Endothelial cell of umbilical vein (primary cell): ENCODE results near the gene SLC25A41. TPM values are rescaled to one million over a fixed set of nuclear protein-coding genes. Genes with fewer than 3 reads are reported as not detected.

ENCODE experiments used
- BruUV-seq: library from RNA; stranded (reverse); fragments of 400-500 nt; replicated peaks from 2 replicates; lab custom pipeline; 2021; lab: Mats Ljungman, UMichigan
- CTCF ChIA-PET: fragments of 300-600, 350-600 bp; sonication (Branson Sonifier 250); formaldehyde crosslinking; loops from one replicate; lab custom pipeline; 2021; ENCODE audit warnings: antibody characterized with exemption, inconsistent platforms; lab: Charles Lee
- POLR2A ChIA-PET: fragments of 300-600, 350-600 bp; sonication (Branson Sonifier 250); formaldehyde crosslinking; loops from one replicate; lab custom pipeline; 2021; ENCODE audit warnings: antibody characterized with exemption, inconsistent platforms; lab: Charles Lee
- DNase-seq: peaks from one replicate; pipeline ENCODE4 v3.0.0-alpha.2; 2011; ENCODE audit warnings: low read depth, low spot score
- FAIRE-seq: peaks from 2 replicates; lab custom pipeline; 2011; peaks lifted over from hg19 to GRCh38; lab: Jason Lieb, UNC
- H2AFZ ChIP-seq: 2 replicates; pipeline ENCODE4 v1.6.0; 2012; ENCODE audit warnings: low read depth, low read length, control low read depth, inconsistent platforms
- H3K27ac ChIP-seq: 2 replicates; pipeline ENCODE4 v1.5.1; 2011; ENCODE audit warnings: low read depth, mild to moderate bottlenecking, control low read depth, low read length, moderate library complexity; ENCODE audit not compliant: insufficient read depth
- H3K27me3 ChIP-seq, 2 experiments: 2 replicates each; pipeline versions ENCODE4 v1.6.0 to v1.6.1; 2011; ENCODE audit warnings: low read length in 2 of 2, mixed read lengths in 1 of 2; ENCODE audit not compliant: control insufficient read depth in 2 of 2, insufficient read depth in 2 of 2
- H3K36me3 ChIP-seq, 2 experiments: 2 replicates in 1 of 2; 3 replicates in 1 of 2; pipeline ENCODE4 v1.5.1; 2011; ENCODE audit warnings: low read length in 2 of 2, mild to moderate bottlenecking in 1 of 2, moderate library complexity in 1 of 2; ENCODE audit not compliant: control insufficient read depth in 2 of 2, insufficient read depth in 2 of 2; ENCODE audit errors: extremely low read depth in 1 of 2
- H3K4me1 ChIP-seq: 3 replicates; pipeline ENCODE4 v1.5.1; 2011; ENCODE audit warnings: mild to moderate bottlenecking, low read length; ENCODE audit not compliant: control insufficient read depth, insufficient read depth; ENCODE audit errors: extremely low read depth
- H3K4me2 ChIP-seq: 2 replicates; pipeline ENCODE4 v1.6.1; 2011; ENCODE audit warnings: low read length, control low read depth, mixed read lengths; ENCODE audit not compliant: insufficient read depth
- H3K4me3 ChIP-seq, 3 experiments: fragments of 200-600 bp in 1 of 3; sonication (generic), shearing (Covaris generic) in 1 of 3; replicated peaks in 1 of 3; 2 replicates each; pipeline ENCODE4 v1.5.1; 2011 to 2016; ENCODE audit warnings: control low read depth in 3 of 3, low read length in 3 of 3, mild to moderate bottlenecking in 2 of 3, inconsistent platforms in 1 of 3, low read depth in 1 of 3, moderate library complexity in 1 of 3; ENCODE audit not compliant: insufficient read depth in 1 of 3
- H3K79me2 ChIP-seq: 2 replicates; pipeline ENCODE4 v1.6.0; 2012; ENCODE audit warnings: low read length, inconsistent platforms; ENCODE audit not compliant: control insufficient read depth, insufficient read depth
- H3K9ac ChIP-seq: replicated peaks from 2 replicates; pipeline ENCODE3; 2011; ENCODE audit warnings: low read length, control low read depth; ENCODE audit not compliant: insufficient read depth; ENCODE audit errors: extremely low read depth
- H3K9me1 ChIP-seq: replicated peaks from 3 replicates; pipeline ENCODE4 v1.6.0; 2011; ENCODE audit warnings: mild to moderate bottlenecking, low read length; ENCODE audit not compliant: control insufficient read depth, insufficient read depth; ENCODE audit errors: extremely low read depth
- H3K9me3 ChIP-seq: replicated peaks from 2 replicates; pipeline ENCODE4 v1.5.1; 2012; ENCODE audit warnings: low read length, inconsistent platforms; ENCODE audit not compliant: control insufficient read depth, insufficient read depth
- H4K20me1 ChIP-seq: replicated peaks from 2 replicates; pipeline ENCODE3; 2011; ENCODE audit warnings: mild to moderate bottlenecking, low read length; ENCODE audit not compliant: control insufficient read depth, insufficient read depth; ENCODE audit errors: extremely low read depth
- EZH2 ChIP-seq: IDR thresholded peaks from 2 replicates; pipeline ENCODE4 v1.6.1; 2012; ENCODE audit warnings: borderline replicate concordance, low read depth, mild to moderate bottlenecking, moderate library complexity, low read length, inconsistent platforms; ENCODE audit not compliant: severe bottlenecking
- FOS ChIP-seq: IDR thresholded peaks from 2 replicates; pipeline ENCODE4 v1.6.1; 2011; ENCODE audit warnings: mild to moderate bottlenecking, low read length, moderate library complexity, borderline replicate concordance; ENCODE audit not compliant: insufficient read depth
- GATA2 ChIP-seq: IDR thresholded peaks from 2 replicates; pipeline ENCODE4 v1.7.0; 2011; ENCODE audit warnings: low read depth, mild to moderate bottlenecking, moderate library complexity, mixed read lengths, low read length; ENCODE audit not compliant: insufficient read length, insufficient read depth
- JUN ChIP-seq: IDR thresholded peaks from 2 replicates; pipeline ENCODE4 v1.6.1; 2011; ENCODE audit warnings: borderline replicate concordance, low read depth; ENCODE audit not compliant: insufficient read length, insufficient read depth
- MYC ChIP-seq: IDR thresholded peaks from one replicate; pipeline ENCODE4 v1.6.1; 2011; ENCODE audit warnings: mild to moderate bottlenecking, low read depth, low read length
- POLR2A ChIP-seq: IDR thresholded peaks from 2 replicates; pipeline ENCODE4 v1.6.1; 2012; ENCODE audit warnings: low read depth, mild to moderate bottlenecking, control low read depth, low read length
- POLR2AphosphoS5 ChIP-seq: IDR thresholded peaks from 2 replicates; pipeline ENCODE4 v1.6.1; 2012; ENCODE audit warnings: low read depth, mild to moderate bottlenecking, control low read depth, low read length, moderate library complexity; ENCODE audit not compliant: insufficient read depth
- dilution Hi-C: fragments of 300-500 bp; cut with MboI; formaldehyde crosslinking; loops from one replicate; pipeline ENCODE4 v1.15.0; 2019; ENCODE audit warnings: low sequenced_read_pairs; ENCODE audit not compliant: extremely low pct_ligation_motif_present
- intact Hi-C: fragments of 100-400 bp; cut with micrococcal nuclease; formaldehyde crosslinking; loops from one replicate; pipeline ENCODE4 v1.10.0; 2022
- polyA plus RNA-seq, 4 experiments: library from polyadenylated mRNA; depleted of rRNA in 3 of 4; stranded (reverse) in 3 of 4; unstranded in 1 of 4; fragments of >200 nt; gene quantifications; 2 replicates each; pipeline versions ENCODE4 v1.2.1 to v1.2.3, GENCODE V29; 2011 to 2012; ENCODE audit warnings: missing spikeins in 1 of 4
- total RNA-seq: library from RNA; stranded (reverse); gene quantifications from 2 replicates; pipeline ENCODE4 v1.2.3, GENCODE V29; 2021
- TF ChIP-seq, protein P1 (sequence below): IDR thresholded peaks from 2 replicates; pipeline ENCODE4 v1.6.1; 2011; ENCODE audit not compliant: insufficient read depth, insufficient read length
- TF ChIP-seq, protein P2 (sequence below), 2 donors: IDR thresholded peaks; 1 replicate in 1 of 2; 2 replicates in 1 of 2; pipeline ENCODE4 v1.5.1; 2011; ENCODE audit warnings: low read length in 2 of 2, mild to moderate bottlenecking in 2 of 2, moderate library complexity in 2 of 2, control low read depth in 1 of 2, inconsistent platforms in 1 of 2, low read depth in 1 of 2; ENCODE audit not compliant: insufficient read depth in 1 of 2; ENCODE audit errors: extremely low read depth in 1 of 2

SLC25A41 gene
- total and polyA plus RNA-seq, 2 donors (not counting 3 experiments of a cell fraction or from before 2014, with no cell fraction given) = 0.21 TPM; not detected in 1

DNA sequence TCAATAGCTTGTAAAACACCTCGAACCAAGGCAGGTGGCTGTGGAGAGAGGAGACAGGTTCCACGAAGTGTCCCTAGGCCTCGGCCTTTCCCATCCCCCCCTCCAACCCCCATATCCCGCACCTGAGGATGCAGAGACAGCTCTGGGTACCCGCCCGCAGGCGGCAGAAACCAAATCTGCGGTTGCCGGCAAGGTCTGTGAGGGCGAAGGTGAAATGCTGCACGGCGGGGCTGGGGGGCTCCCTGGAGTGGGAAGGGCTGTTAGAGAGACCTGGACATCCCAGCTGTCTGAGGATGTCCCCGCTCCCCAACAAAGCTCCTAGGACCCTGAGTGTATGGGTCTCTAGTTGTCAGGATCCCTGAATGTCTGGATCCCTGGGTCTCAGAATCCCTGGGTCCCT lies 45.3 kb upstream of the SLC25A41 start:
- DNase-seq (no peak), FAIRE-seq (no peak)
- Histone ChIP-seq H3K4me1 (peaks cover 2% of the 10 kb centered on the region), H3K36me3 (no peaks in the 10 kb centered on the region), H3K27ac (no peak overlapping the region), H3K79me2 (no peaks in the 10 kb centered on the region), H3K9me1 (no peaks in the 10 kb centered on the region), H3K4me2 (no peak overlapping the region), H4K20me1 (no peaks in the 10 kb centered on the region), H3K27me3 (peaks cover 0 to 9% of the 10 kb centered on the region in 2 experiments), H3K9me3 (no peaks in the 10 kb centered on the region), H3K4me3 (no peak overlapping the region), H2AFZ (no peak overlapping the region), H3K9ac (no peak overlapping the region)
- POLR2A ChIA-PET = no interaction called here
- BruUV-seq = no TSS peak
- dilution Hi-C loops (no loop called here), intact Hi-C loops (no loop called here)
- TF ChIP-seq MYC (no peak), EZH2 (no peak), POLR2A (no peak), GATA2 (no peak), FOS (no peak), JUN (no peak), POLR2AphosphoS5 (no peak)
- TF ChIP-seq, protein P1, sequence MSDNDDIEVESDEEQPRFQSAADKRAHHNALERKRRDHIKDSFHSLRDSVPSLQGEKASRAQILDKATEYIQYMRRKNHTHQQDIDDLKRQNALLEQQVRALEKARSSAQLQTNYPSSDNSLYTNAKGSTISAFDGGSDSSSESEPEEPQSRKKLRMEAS = no peak
- TF ChIP-seq, protein P2, sequence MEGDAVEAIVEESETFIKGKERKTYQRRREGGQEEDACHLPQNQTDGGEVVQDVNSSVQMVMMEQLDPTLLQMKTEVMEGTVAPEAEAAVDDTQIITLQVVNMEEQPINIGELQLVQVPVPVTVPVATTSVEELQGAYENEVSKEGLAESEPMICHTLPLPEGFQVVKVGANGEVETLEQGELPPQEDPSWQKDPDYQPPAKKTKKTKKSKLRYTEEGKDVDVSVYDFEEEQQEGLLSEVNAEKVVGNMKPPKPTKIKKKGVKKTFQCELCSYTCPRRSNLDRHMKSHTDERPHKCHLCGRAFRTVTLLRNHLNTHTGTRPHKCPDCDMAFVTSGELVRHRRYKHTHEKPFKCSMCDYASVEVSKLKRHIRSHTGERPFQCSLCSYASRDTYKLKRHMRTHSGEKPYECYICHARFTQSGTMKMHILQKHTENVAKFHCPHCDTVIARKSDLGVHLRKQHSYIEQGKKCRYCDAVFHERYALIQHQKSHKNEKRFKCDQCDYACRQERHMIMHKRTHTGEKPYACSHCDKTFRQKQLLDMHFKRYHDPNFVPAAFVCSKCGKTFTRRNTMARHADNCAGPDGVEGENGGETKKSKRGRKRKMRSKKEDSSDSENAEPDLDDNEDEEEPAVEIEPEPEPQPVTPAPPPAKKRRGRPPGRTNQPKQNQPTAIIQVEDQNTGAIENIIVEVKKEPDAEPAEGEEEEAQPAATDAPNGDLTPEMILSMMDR (IDR thresholded peaks at IDR 0.05; ENCODE audit: extremely low read depth in 1 of 2, insufficient read depth in 1 of 2, low read depth in 1 of 2, low read length in 2 of 2) = no peak
- CTCF ChIA-PET = no interaction called here
